ENCODE data around the gene CDC42EP5.
"Not testable (repeated sequence)": the region's sequence is repeated elsewhere in the genome, so short reads cannot be mapped to it uniquely, and the experiment has no call there.

CDC42EP5 gene

DNA sequence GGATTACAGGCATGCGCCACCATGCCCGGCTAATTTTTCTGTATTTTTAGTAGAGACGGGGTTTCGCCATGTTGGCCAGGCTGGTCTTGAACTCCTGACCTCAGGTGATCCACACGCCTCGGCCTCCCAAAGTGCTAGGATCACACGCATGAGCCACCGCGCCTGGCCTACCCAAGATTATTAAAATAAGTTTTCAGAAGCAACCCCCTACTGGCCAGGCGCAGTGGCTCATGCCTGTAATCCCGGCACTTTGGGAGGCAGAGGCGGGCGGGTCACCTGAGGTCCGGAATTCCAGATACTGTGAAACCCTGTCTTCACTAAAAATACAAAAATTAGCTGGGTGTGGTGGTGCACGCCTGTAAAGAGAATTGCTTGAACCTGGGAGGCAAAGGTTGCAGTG, 26.7 kb downstream of the CDC42EP5 start:
- not testable (repeated sequence) for FAIRE-seq

DNA sequence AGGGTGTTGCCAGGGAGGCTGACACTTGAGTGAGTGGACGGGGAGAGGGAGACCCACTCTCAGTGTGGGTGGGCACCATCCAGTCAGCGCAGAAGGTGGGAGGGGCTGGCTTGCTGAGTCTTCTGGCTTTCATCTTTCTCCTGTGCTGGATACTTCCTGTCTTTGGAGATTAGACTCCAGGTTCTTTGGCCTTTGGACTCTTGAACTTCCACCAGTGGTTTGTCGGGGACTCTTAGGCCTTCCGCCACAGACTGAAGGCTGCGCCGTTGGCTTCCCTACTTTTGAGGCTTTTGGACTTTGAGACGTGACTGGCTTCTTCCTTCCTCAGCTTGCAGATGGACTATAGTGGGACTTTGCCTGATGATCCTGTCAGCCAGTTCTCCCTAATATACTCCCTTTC, 28.4 kb downstream of the CDC42EP5 start:
- no peak for FAIRE-seq

DNA sequence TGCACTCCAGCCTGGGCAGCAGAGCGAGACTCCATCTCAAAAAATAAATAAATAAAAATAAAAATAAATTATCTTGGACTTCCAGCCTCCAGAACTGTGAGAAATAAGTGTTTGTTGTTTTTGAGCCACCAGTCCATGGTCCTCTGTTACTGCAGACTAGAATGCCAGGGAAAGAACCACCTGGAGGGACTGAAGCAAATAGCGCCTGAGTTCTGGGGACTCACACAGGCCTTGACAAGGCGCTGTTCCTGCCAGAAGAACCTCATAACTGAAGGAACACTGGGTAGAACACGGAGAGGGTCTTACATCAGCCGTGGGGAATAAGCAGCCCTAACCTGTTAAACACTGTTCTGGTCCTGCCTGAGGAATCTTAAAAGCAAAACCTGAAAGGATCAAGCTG, 32.5 kb downstream of the CDC42EP5 start:
- FAIRE-seq: no peak

DNA sequence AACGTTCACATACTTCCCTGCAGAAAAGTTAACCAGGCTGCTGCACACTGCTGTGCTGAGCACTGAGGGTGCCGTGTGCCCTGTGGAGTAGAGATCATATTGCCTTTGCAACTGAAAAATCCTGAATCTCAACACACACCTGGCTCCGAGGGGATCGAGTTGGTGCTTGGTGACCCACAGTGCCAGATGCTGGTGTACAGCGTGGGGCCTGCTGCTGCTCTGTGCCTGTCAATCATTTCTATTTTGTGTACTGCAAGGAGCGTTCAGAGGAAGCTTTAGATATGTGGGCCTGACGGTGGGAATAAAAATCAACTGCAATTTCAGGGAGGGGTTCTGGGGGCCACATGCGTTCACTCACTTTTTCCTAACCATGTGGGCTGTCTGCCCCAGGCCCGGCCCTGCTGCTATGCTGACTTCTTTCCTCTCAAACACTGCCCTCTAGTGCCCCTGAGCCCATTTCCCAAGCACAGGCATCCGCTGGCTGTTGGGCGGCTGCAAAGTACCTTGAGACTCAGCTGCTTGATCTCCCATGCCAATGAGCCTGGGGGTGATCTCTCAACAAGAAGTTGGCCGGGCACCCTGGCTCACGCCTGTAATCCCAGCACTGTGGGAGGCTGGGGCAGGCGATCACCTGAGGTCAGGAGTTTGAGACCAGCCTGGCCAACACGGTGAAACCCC, 33.8 kb downstream of the CDC42EP5 start:
- FAIRE-seq: peak; percentile 70

DNA sequence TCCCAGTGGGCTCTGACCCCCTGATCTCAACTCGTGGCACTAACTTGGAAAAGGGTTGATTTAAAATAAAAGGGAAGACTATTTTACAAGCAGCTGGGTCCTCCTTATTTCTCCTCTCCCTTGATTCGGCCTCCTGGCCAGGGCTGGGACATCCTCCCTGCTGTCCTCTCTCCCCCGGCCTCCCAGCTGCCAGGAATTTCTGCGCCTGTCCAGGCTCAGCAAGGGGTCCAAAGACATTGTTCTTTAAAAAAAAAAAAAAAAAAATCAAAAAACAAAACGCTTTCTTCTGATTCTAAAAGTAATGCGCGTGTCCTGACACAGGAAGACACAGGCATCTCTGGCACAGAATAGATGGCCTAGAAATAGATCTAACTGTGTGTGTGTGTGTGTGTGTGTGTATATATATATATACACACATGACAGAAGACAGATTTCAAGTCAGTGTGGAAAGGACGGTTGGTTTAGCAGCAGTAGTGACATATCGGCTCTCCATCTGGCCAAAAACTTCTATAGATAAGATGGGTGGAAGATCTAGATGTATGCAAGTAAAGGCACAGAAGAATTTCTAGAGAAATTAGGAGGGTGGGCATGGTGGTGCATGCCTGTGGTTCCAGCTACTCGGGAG, 36.4 kb downstream of the CDC42EP5 start:
- no peak for FAIRE-seq

DNA sequence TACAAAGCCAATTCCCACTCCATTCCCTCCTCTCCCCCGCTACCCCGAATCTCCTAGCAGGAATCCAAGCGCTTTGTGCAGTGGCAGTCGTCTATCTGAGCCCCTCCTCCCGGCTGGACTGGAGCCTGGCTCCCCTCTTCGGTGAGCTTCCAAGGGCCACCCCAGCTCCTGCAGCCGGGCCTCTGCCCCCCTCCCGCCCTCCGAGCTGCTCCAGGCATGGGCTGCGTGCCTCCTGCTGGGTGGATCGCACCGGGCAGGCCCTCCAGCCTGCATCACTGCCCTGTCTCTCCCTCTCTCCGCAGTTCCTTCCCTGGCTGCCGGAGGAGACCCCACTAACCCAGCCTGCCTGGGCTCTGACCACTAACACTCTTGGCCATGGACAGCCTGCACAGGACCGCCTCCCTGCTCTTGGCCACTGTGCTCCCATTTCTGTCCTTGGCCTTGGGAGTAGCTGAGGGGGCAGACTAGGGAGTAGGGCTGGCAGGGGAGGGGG, 37.0 kb downstream of the CDC42EP5 start:
- no peak for FAIRE-seq

DNA sequence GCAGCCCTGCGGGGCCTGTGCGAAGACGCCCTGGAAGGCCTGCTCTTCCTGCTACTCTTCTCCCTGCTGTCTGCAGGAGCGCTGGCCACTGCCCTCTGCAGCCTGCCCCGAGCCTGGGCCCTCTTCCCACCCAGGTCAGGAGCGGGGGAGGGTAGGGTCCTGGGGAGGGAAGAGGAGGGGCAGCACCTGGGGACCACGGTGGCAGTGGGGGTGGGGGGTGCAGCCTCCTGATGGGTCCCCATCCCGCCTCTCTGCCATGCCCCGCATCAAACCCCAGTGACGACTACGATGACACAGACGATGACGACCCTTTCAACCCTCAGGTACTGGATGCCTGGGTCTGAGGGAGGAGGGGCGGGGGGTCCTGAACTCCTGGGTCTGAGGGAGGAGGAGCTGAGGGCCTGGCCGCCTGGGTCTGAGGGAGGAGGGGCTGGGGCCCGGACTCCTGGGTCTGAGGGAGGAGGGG, 37.5 kb downstream of the CDC42EP5 start:
- no peak for FAIRE-seq

DNA sequence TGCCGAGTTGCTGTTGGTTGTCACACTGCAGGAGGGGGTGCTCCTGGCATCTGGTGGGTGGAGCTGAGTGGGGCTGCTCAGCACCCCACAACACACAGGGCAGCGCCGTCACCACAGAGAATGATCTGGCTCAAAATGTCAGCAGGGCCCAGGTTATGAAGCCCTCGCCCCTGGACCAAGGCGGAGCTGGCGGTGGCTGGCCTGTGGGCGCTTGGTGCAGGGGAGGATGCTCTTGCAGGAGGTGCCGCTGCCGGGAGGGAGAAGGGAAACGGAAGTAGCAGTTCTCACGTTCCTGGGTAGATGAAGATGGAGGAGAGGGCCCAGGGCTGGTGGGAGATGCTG, 38.3 kb downstream of the CDC42EP5 start:
- no peak for FAIRE-seq

DNA sequence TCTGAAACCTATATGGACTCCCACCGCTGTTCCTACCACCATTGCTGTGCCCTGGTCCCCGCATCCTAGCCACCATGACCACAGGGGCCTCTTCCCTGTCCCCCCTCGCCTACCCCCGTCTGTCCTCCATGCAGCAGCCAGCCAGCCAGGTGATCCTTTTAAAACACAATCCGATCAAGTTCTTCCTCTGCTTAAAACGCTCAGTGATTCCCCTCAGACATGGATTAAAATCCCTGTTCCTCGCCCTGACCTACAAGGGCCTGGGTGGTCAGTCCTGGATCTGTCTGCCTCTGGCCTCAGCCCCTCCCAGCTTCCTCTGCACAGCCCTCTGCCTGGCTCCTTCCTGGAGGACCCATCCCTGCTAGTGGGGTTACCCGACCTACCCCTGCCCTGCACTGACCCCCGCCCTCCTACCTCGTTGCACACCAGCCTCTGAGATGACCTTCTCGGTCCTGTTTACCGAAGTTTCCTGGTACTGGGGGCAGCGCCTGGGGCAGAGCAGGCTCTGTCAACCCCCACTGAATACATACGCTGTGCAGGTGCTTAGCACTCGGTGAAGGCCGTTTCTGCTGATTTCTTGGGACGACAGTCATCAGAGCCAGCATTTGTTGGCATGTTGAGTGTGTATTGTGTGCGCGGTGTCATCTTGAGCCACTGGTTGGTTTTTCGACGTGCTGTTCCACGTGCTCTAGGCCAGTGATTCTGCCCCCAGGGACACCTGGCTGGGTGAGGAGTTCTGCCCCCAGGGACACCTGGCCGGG, 38.8 kb downstream of the CDC42EP5 start:
- FAIRE-seq: no peak

DNA sequence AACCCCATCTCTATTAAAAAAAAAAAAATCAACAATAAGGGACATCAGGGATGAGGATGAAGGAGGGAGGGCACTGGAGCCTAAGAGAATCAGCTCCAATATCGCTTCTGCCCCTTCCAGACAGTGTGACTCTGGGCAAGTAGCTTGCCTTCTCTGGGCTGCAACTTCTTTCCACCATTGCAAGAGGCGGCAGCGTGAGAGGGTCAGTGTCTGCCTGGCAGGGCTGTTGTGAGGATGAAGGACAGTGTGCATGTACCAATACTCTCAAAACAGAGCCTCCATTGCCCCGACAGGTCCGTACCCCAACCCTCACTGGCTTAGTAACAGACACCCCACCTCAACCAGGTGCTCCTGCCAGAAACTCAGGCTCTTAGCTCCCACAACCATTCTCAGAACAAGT, 39.4 kb downstream of the CDC42EP5 start:
- FAIRE-seq: no peak

DNA sequence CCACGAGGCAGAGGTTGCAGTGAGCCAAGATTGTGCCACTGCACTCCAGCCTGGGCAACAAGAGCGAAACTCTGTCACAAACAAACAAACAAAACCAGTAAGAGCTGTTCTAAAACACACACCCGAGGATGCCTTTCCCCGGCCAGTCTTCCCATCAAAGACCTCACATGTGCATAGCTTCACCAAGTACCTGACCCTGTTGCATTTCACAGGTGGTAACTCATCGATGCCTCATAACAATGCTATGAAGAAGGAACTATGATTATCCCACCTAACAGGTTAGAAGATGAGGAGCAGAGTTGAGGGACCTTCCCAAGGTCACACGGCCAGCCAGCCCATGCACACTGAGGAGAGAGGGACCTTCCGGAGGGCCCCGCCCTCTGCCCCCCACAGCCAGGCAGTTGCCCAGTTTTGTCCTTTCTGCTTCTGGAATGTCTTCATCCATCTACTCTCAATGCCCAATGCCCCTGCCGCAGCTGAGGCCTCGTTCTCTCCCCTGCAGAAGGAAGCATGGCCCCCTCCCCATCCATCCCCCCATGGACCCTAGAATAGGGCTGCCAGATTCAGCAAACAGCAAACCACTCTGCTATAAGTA, 40.9 kb downstream of the CDC42EP5 start:
- peak; percentile 95 for FAIRE-seq

DNA sequence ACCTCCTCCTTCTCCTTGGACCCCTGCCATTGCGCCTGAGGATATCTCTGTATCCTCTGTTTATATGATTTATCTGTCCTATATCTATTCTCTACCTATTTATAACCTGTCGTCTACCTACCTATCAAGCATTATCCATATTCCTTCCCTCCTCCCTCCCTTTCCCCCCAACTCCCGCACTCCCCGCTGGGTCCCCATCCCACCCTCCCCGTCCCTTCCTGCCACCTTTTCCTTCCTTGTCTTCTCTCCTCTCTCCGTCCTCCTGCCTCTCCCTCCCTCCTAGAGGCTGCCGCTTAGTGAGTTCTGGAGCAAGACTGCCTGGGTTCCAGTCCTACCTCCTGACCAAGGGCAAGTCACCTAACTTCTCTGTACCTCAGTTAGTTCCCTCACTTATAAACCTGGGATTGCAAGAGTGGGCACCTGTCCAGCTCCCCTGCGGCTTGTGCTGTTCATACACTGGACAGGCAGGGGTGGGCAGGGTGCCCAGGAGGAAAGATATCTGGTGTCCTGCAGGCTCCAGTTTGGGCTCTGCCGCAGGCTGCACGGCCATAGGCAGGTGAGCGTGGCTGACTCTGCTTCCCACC, 41.7 kb downstream of the CDC42EP5 start:
- FAIRE-seq: no peak

DNA sequence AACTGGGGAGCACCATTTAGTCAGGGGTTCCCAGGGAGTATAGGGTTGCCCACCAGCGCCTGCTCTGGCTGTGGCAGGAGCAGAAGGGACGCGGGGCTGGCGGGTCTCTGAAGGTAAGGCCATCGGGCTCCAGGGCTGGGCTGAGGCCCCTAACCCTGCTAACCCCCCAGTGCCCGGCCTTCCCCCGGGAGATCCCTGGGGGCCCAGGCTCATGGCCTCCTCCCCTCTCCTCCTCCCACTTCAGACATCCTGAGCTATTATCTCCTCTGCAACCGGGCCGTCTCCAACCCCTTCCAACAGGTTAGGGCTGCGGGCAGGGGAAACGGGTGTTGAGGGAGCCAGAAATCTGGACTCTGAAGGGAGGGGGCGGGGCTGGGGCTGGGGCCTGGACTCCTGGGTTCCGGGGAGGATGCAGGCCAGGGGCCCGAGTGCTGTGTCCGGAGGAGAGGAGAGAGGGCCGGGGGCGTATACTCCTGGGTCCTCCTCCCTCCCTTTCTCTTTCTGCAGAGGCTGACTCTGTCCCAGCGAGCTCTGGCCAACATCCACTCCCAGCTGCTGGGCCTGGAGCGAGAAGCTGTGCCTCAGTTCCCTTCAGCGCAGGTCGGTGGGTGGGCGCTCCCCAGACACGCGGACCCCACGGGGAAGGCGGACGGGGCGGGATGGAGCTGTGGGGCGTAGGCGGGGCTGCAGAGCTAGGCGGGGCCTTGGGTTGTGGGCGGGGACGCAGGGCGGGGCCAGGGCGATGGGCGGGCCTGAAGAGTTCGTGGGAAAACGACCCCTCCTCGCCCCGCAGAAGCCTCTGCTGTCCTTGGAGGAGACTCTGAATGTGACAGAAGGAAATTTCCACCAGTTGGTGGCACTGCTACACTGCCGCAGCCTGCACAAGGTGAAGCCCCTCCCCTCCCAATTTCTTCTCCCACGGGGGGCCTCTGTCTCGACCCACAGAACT, 42.5 kb downstream of the CDC42EP5 start:
- FAIRE-seq: peak; percentile 63

DNA sequence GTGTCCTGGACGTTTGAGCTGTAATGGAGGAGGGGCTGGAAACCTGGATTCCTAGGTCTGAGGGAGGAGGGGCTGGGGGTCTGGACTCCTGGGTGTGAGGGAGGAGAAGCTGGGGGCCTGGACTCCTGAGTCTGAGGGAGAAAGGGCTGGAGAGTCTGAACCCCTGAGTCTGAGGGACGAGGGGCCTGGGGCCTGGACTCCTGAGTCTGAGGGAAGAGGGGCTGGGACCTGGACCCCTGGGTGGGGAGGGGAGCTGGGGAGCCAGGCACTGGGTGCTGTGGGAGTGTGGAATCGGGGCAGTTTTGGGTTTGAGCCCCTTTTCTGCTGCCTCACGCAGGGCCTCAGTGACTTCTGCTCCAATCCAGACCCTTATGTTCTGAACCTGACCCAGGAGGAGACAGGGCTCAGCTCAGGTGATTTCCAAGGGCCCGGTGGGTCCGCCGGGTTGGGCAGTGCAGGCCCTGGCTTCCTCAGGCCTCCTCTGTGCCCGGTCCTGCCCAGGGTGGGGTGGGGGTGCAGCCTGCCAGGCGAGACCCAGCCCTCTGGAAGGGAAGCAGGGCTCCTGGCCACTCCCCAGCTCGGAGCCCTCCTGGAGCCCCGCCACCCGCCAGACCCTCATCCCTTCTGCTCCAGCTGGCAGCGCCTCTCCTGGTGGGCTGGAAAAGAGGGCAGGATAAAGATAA, 43.4 kb downstream of the CDC42EP5 start:
- FAIRE-seq: no peak

DNA sequence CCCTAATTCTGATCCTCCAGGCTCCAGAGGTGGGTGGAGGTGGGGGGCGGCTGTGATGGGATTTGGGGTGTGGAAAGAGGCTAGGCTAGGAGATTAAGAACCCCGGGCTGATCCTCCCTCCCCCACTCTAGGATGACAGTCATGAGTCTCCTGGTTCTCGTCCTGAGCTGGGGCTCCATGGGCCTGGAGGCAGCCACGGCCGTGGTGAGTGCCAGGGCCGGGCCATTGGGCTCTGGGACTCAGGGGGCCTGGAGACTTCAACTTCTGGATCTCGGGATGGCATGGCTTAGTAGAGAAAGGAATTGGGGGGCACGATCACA, 44.0 kb downstream of the CDC42EP5 start:
- no peak for FAIRE-seq

DNA sequence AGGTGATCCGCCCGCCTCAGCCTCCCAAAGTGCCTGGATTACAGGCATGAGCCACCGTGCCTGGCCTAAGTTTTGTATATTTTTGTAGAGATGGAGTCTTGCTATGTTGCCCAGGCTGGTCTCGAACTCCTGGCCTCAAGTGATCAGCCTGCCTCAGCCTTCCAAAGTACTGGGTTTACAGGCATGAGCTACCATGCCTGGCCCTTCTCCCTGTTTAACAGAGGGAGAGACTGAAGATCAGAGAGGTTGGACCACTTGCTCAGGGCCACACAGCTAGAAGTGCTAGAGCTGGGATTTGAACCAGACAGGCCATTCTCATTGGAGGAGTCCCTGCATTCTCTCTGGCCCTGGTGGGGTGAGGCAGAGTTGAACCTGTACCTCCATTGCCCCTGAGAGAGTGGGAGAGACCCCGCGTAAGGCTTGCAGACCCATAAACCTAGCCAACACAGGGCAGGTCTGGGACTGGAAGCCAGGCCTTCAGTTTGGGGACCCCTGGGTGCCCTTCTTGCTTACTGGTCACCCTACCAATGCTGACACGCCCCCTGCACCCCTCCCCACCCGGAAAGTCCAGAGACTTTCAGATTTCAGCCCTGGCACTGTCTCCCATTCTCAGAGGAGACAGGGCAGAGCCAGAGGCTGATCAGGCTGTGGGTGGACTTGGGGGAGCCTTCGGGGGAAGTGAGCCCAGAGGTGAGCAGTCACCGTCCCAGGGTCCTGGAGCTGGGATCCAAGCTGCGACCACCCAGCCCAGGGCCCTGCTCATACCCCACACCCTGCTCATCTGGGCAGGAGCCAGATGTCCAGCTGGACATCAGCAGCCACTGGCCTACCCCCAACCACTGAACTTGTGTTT, 44.5 kb downstream of the CDC42EP5 start:
- no peak for FAIRE-seq

DNA sequence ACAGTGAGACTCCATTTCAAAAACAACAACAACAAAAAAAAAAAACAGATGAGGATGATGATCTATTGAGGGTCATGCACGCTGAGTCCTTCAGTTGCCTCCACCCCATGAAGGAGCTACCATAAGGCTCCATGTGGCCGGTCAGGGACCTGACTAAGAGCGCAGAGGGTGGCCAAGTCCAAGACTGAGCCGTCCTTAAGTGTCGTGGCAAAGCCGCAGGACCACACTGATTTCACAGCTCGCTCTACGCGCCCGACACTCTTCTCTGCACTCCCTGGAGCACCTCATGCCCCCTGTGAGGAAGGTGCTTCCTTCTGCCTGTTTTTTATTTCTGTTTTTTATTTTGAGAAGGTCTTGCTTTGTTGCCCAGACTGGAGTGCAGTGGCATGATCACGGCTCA, 45.5 kb downstream of the CDC42EP5 start:
- no peak for FAIRE-seq

DNA sequence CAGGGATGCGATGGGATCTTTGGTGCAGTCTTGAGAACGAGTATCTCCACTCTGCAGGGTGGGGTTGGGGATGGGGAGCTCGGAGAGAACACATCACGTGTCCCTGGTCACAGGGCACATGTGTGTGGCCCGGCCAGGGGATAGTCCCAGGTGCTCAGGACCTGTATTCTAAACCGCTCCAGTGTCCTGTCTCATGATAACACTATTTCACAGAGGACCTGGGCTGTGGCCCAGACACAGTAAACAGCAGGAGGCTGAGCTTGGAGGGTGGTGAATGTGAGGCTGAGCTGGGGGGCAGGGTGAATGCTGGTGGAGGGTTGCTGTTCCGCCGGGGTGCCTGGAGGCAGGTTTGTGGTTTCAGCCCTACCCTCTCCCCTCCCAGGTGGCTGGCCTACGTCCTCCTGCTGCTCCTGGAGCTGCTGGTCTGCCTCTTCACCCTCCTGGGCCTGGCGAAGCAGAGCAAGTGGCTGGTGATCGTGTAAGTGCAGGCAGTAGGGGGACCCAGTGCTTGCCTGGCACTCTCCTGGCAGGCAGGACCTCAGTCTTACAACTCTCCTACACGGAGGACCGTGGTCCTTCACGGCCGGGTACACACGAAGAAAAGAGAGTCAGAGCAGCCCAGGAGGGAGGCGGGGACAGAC, 46.7 kb downstream of the CDC42EP5 start:
- FAIRE-seq: no peak

DNA sequence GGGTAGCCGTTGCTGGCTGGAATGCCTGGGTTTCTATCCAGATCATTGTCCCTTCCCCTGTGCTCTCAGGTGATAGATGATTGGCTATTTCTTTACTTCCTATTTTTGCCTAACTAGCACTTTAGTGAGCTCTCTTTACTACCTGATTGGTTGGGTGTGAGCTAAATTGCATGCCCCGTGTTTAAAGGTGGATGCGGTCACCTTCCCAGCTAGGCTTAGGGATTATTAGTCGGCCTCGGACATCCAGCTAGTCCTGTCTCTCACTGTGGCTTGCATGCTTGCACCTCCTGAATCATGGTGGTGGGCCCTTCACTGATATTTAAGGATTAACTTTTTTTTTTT, 47.7 kb downstream of the CDC42EP5 start:
- no peak for FAIRE-seq

Measured in G401.6 (cell line).